ENCODE data around the gene TMC3.

The TMC3 gene

GRCh38 chr15:81296673-81297072 is 77.3 kb downstream of the TMC3 start:
- no peak for TF ChIP-seq CTCF (IDR thresholded peaks at IDR 0.05; ENCODE audit: extremely low read depth, insufficient read depth, missing control alignments)
- peak; percentile 51 for DNase-seq (ENCODE audit: low spot score)
- in situ Hi-C loops (cut with MboI; ENCODE audit: low pct_unique_long_range_greater_than_20kb, low sequenced_read_pairs, unreplicated experiment), result loop anchor here (25.0 kb wide), 2 partner anchors 309 to 641 kb away; partner anchors contain the start of gene MESD

GRCh38 chr15:81296186-81296585 is 77.8 kb downstream of the TMC3 start:
- TF ChIP-seq CTCF (IDR thresholded peaks at IDR 0.05; ENCODE audit: extremely low read depth, insufficient read depth, missing control alignments), result no peak
- DNase-seq (ENCODE audit: low spot score), result no peak
- in situ Hi-C loops (cut with MboI; ENCODE audit: low pct_unique_long_range_greater_than_20kb, low sequenced_read_pairs, unreplicated experiment), result loop anchor here (25.0 kb wide), 2 partner anchors 309 to 641 kb away; partner anchors contain the start of gene MESD

- no peak for DNase-seq (ENCODE audit: low spot score)
- TF ChIP-seq CTCF (IDR thresholded peaks at IDR 0.05; ENCODE audit: extremely low read depth, insufficient read depth, missing control alignments), result no peak
- in situ Hi-C loops (cut with MboI; ENCODE audit: low pct_unique_long_range_greater_than_20kb, low sequenced_read_pairs, unreplicated experiment), result loop anchor here (25.0 kb wide), 2 partner anchors 308 to 642 kb away; partner anchors contain the start of gene MESD
These were observed 78.4 kb downstream of the TMC3 start for GRCh38 chr15:81295486-81296121.

GRCh38 chr15:81294516-81294880 is 79.5 kb downstream of the TMC3 start:
- in situ Hi-C loops (cut with MboI; ENCODE audit: low pct_unique_long_range_greater_than_20kb, low sequenced_read_pairs, unreplicated experiment), result loop anchor here (25.0 kb wide), 2 partner anchors 307 to 643 kb away; partner anchors contain the start of gene MESD
- no peak for DNase-seq (ENCODE audit: low spot score)
- TF ChIP-seq CTCF (IDR thresholded peaks at IDR 0.05; ENCODE audit: extremely low read depth, insufficient read depth, missing control alignments), result peak; percentile 58

- DNase-seq (ENCODE audit: low spot score), result peak; percentile 58
- in situ Hi-C loops (cut with MboI; ENCODE audit: low pct_unique_long_range_greater_than_20kb, low sequenced_read_pairs, unreplicated experiment), result loop anchor here (25.0 kb wide), 2 partner anchors 307 to 643 kb away; partner anchors contain the start of gene MESD
- TF ChIP-seq CTCF (IDR thresholded peaks at IDR 0.05; ENCODE audit: extremely low read depth, insufficient read depth, missing control alignments), result no peak
These were observed 80.1 kb downstream of the TMC3 start for GRCh38 chr15:81293728-81294515.

- in situ Hi-C loops (cut with MboI; ENCODE audit: low pct_unique_long_range_greater_than_20kb, low sequenced_read_pairs, unreplicated experiment), result loop anchor here (25.0 kb wide), 2 partner anchors 305 to 645 kb away; partner anchors contain the start of gene MESD
- no peak for TF ChIP-seq CTCF (IDR thresholded peaks at IDR 0.05; ENCODE audit: extremely low read depth, insufficient read depth, missing control alignments)
- peak; percentile 49 for DNase-seq (ENCODE audit: low spot score)
These were observed 81.5 kb downstream of the TMC3 start for GRCh38 chr15:81292523-81293001.
